ENCODE data around the gene ABCA12. TPM values are rescaled to one million over a fixed set of nuclear protein-coding genes. Genes with fewer than 3 reads are reported as not detected.

Gene ABCA12
- total and polyA plus RNA-seq, 2 of the 8 experiments (the other 6 are each of a cell fraction or from before 2014, with no cell fraction given), result not detected

DNA sequence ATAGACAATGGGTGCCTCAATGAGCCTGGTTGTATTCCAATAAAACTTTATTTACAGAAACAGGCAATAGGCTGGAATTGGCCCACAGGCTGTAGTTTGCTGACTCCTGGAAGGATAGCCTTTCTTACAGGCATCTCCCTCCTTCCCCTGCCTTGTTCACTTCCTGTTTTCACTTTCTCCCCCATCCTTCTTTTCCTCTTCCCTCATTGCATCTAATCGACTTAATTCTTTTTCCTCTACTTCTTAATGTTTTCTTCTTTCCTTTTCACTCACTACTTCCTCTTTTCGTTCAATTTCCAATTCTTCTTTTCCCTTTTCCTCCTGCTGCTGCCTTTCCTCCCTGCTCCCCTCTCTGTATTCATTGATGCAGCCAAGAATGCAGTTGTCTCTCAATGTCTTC lies 70.0 kb downstream of the ABCA12 start (continued):
- no peak for TF ChIP-seq TCF12 (IDR thresholded peaks at IDR 0.05; ENCODE audit: low read depth, low read length)
- no peak for TF ChIP-seq RXRA (IDR thresholded peaks at IDR 0.05; ENCODE audit: insufficient read depth, low read depth, low read length)
